Calu3 (cell line): Measurements from ENCODE around the gene FMN2. TPM values are rescaled to one million over a fixed set of nuclear protein-coding genes. Genes with fewer than 3 reads are reported as not detected.

Source experiments
- BruUV-seq: library from RNA; stranded (reverse); fragments of 400-500 nt; replicated peaks from 2 replicates; lab custom pipeline; 2021; lab: Mats Ljungman, UMichigan
- CTCF ChIA-PET: fragments of 300-600 bp; sonication (Branson Sonifier 250); formaldehyde crosslinking; loops from one replicate; lab custom pipeline; 2022; ENCODE audit warnings: antibody characterized with exemption; lab: Charles Lee
- DNase-seq: peaks from one replicate; pipeline ENCODE4 v3.0.0; 2022
- H3K27ac Mint-ChIP-seq: one replicate; pipeline ENCODE4 v1.8.0; 2022; ENCODE audit warnings: mixed read lengths; ENCODE audit not compliant: unreplicated experiment
- H3K27me3 Mint-ChIP-seq: one replicate; pipeline ENCODE4 v1.8.0; 2022; ENCODE audit warnings: mixed read lengths; ENCODE audit not compliant: unreplicated experiment
- H3K36me3 Mint-ChIP-seq: one replicate; pipeline ENCODE4 v1.8.0; 2022; ENCODE audit warnings: mild to moderate bottlenecking, moderate library complexity, mixed read lengths; ENCODE audit not compliant: insufficient read depth, unreplicated experiment
- H3K4me1 Mint-ChIP-seq: one replicate; pipeline ENCODE4 v1.8.0; 2022; ENCODE audit warnings: mild to moderate bottlenecking, low read depth, mixed read lengths; ENCODE audit not compliant: unreplicated experiment
- H3K4me3 Mint-ChIP-seq: one replicate; pipeline ENCODE4 v1.8.0; 2022; ENCODE audit warnings: mild to moderate bottlenecking, low read depth, moderate library complexity, mixed read lengths; ENCODE audit not compliant: unreplicated experiment
- H3K9me3 Mint-ChIP-seq: one replicate; pipeline ENCODE4 v1.8.0; 2022; ENCODE audit warnings: low read depth, mixed read lengths; ENCODE audit not compliant: unreplicated experiment
- intact Hi-C: fragments of 100-400 bp; cut with micrococcal nuclease; formaldehyde crosslinking; loops from one replicate; pipeline ENCODE4 v1.10.0; 2022; ENCODE audit not compliant: unreplicated experiment
- total RNA-seq: library from RNA; stranded (reverse); gene quantifications from 2 replicates; pipeline ENCODE4 v1.2.3, GENCODE V29; 2022
- TF ChIP-seq, protein P1 (sequence below): fragments of 200-600 bp; IDR thresholded peaks from one replicate; pipeline ENCODE4 v1.8.0; 2022; ENCODE audit warnings: antibody characterized with exemption; ENCODE audit not compliant: unreplicated experiment

FMN2 gene
- total RNA-seq, 1 experiment from 2014 or later: 0.12 TPM

GRCh38 chr1:240295811-240296210 is 204.1 kb downstream of the FMN2 start:
- DNase-seq: no peak
- CTCF ChIA-PET: interaction anchor here (0.6 kb wide), 2 partner anchors 395 to 426 kb away, joined by 3 read pairs; no protein-coding TSS in a partner anchor
- Mint-ChIP-seq H3K27ac (no peak overlapping the region), H3K36me3 (no peaks in the 10 kb centered on the region), H3K9me3 (no peaks in the 10 kb centered on the region), H3K4me1 (no peaks in the 10 kb centered on the region), H3K27me3 (no peaks in the 10 kb centered on the region), H3K4me3 (no peak overlapping the region)
- TF ChIP-seq, protein P1, sequence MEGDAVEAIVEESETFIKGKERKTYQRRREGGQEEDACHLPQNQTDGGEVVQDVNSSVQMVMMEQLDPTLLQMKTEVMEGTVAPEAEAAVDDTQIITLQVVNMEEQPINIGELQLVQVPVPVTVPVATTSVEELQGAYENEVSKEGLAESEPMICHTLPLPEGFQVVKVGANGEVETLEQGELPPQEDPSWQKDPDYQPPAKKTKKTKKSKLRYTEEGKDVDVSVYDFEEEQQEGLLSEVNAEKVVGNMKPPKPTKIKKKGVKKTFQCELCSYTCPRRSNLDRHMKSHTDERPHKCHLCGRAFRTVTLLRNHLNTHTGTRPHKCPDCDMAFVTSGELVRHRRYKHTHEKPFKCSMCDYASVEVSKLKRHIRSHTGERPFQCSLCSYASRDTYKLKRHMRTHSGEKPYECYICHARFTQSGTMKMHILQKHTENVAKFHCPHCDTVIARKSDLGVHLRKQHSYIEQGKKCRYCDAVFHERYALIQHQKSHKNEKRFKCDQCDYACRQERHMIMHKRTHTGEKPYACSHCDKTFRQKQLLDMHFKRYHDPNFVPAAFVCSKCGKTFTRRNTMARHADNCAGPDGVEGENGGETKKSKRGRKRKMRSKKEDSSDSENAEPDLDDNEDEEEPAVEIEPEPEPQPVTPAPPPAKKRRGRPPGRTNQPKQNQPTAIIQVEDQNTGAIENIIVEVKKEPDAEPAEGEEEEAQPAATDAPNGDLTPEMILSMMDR: no peak
- BruUV-seq: no TSS peak
- intact Hi-C loops: no loop called here

- no peak for DNase-seq
- Mint-ChIP-seq H3K4me3 (no peak overlapping the region), H3K27me3 (no peaks in the 10 kb centered on the region), H3K4me1 (peaks cover 11% of the 10 kb centered on the region), H3K9me3 (peaks cover 3% of the 10 kb centered on the region), H3K36me3 (no peaks in the 10 kb centered on the region), H3K27ac (no peak overlapping the region)
- CTCF ChIA-PET: no interaction called here
- BruUV-seq: no TSS peak
- TF ChIP-seq, protein P1: no peak
- intact Hi-C loops: no loop called here
Measured at GRCh38 chr1:240304466-240304865, 212.8 kb downstream of the FMN2 start.

DNA sequence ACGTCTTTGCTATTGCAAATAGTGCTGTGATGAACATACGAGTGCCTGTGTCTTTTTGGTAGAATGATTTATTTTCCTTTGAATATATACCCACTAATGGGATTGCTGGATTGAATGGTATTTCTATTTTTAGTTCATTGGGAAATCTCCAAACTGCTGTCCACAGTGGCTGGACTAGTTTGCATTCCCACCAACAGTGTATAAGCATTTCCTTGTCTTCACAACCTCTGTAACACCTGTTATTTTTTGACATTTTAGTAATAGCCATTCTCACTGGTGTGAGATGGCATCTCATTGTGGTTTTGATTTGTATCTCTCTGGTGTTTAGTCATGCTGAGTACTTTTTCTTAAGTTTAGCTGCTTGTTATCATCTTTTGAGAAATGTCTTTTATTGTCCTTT is 215.0 kb downstream of the FMN2 start:
- CTCF ChIA-PET: no interaction called here
- no TSS peak for BruUV-seq
- Mint-ChIP-seq H3K27me3 (no peaks in the 10 kb centered on the region), H3K27ac (no peak overlapping the region), H3K9me3 (peaks cover 3% of the 10 kb centered on the region), H3K4me3 (no peak overlapping the region), H3K4me1 (peaks cover 11% of the 10 kb centered on the region), H3K36me3 (no peaks in the 10 kb centered on the region)
- TF ChIP-seq, protein P1: no peak
- intact Hi-C loops: no loop called here
- DNase-seq: no peak

DNA sequence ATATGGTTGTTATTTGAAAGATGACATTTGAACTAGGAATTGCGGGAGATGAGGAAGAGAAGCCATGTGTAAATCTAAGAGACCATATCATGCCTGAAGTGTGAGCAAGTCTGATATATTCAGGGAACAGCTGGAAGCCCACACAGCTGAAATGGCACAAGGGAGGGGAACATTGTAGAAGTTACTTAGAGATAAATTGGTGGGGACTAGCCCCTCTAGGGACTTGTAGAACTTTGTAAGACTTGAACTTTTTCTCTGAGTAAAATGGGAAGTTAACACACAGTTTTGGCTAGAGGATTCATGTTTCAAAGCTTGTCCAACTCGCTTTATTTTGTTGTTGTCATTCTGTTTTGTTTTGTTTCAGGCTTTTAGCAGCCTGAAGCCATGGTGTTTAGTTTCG is 216.4 kb downstream of the FMN2 start:
- Mint-ChIP-seq H3K4me1 (peaks cover 23% of the 10 kb centered on the region), H3K4me3 (no peak overlapping the region), H3K27ac (no peak overlapping the region)

More for the DNA sequence above, 216.4 kb downstream of the FMN2 start:
- no peaks in the 10 kb centered on the region for H3K36me3 Mint-ChIP-seq
- no peaks in the 10 kb centered on the region for H3K27me3 Mint-ChIP-seq
- TF ChIP-seq, protein P1: no peak
- peaks cover 3% of the 10 kb centered on the region for H3K9me3 Mint-ChIP-seq
- DNase-seq: no peak
- BruUV-seq: no TSS peak
- CTCF ChIA-PET: no interaction called here
- intact Hi-C loops: no loop called here
